GM23338 (cell line): Measurements from ENCODE around the gene ANO1. TPM values are rescaled to one million over a fixed set of nuclear protein-coding genes. Genes with fewer than 3 reads are reported as not detected.

Experiments
- ATAC-seq: fragments of 200-7000 bp; cut with Tn5 transposase; 3 replicates; pipeline ENCODE4 v1.9.1; 2020
- DNase-seq: peaks from one replicate; pipeline ENCODE4 v3.0.0-alpha.2; 2015; ENCODE audit warnings: low spot score
- H2AFZ ChIP-seq: fragments of 200-600 bp; sonication (generic); 2 replicates; pipeline ENCODE4 v1.8.0; 2016; ENCODE audit warnings: antibody characterized with exemption, mild to moderate bottlenecking, moderate library complexity
- H3F3A ChIP-seq: fragments of 200-600 bp; sonication (generic); replicated peaks from 2 replicates; pipeline ENCODE4 v1.8.0; 2017; ENCODE audit warnings: antibody characterized with exemption, mixed run types, low read depth
- H3K27ac ChIP-seq: fragments of 200-600 bp; sonication (generic); 2 replicates; pipeline ENCODE4 v1.6.1; 2016; ENCODE audit warnings: low read depth
- H3K27me3 ChIP-seq: fragments of 200-600 bp; sonication (generic); 2 replicates; pipeline ENCODE4 v1.8.0; 2016; ENCODE audit warnings: mild to moderate bottlenecking, mixed run types, moderate library complexity; ENCODE audit not compliant: insufficient read depth
- H3K36me3 ChIP-seq: fragments of 200-600 bp; sonication (generic); 2 replicates; pipeline ENCODE4 v1.8.0; 2016; ENCODE audit warnings: mild to moderate bottlenecking; ENCODE audit not compliant: insufficient read depth
- H3K4me1 ChIP-seq: fragments of 200-600 bp; sonication (generic); 2 replicates; pipeline ENCODE4 v1.8.0; 2016; ENCODE audit warnings: mild to moderate bottlenecking, moderate library complexity; ENCODE audit not compliant: insufficient read depth
- H3K4me2 ChIP-seq: fragments of 200-600 bp; sonication (generic); 2 replicates; pipeline ENCODE4 v1.7.1; 2017; ENCODE audit warnings: mixed run types
- H3K4me3 ChIP-seq: fragments of 200-600 bp; sonication (generic); 2 replicates; pipeline ENCODE4 v1.6.1; 2016; ENCODE audit warnings: mixed run types
- H3K79me2 ChIP-seq: fragments of 200-600 bp; sonication (generic); replicated peaks from 2 replicates; pipeline ENCODE4 v1.8.0; 2017; ENCODE audit warnings: mild to moderate bottlenecking; ENCODE audit not compliant: insufficient read depth
- H3K9me2 ChIP-seq: fragments of 200-600 bp; sonication (generic); 2 replicates; pipeline ENCODE4 v1.8.0; 2017; ENCODE audit not compliant: insufficient read depth
- H4K20me1 ChIP-seq: fragments of 200-600 bp; sonication (generic); replicated peaks from 2 replicates; pipeline ENCODE4 v1.8.0; 2017; ENCODE audit warnings: mild to moderate bottlenecking; ENCODE audit not compliant: insufficient read depth
- H3K27ac Mint-ChIP-seq: 2 replicates; pipeline ENCODE4 v1.8.0; 2020; ENCODE audit warnings: inconsistent platforms, mild to moderate bottlenecking, moderate library complexity, mixed read lengths
- H3K27me3 Mint-ChIP-seq: 3 replicates; pipeline ENCODE4 v1.8.0; 2022; ENCODE audit warnings: low read depth, mild to moderate bottlenecking, moderate library complexity, mixed read lengths, inconsistent platforms; ENCODE audit not compliant: insufficient read depth, poor library complexity
- H3K36me3 Mint-ChIP-seq: 3 replicates; pipeline ENCODE4 v1.8.0; 2021; ENCODE audit warnings: low read depth, mild to moderate bottlenecking, inconsistent platforms, moderate library complexity, mixed read lengths
- H3K4me1 Mint-ChIP-seq: 3 replicates; pipeline ENCODE4 v1.8.0; 2020; ENCODE audit warnings: mild to moderate bottlenecking, inconsistent platforms, mixed read lengths
- H3K4me3 Mint-ChIP-seq: 3 replicates; pipeline ENCODE4 v1.8.0; 2021; ENCODE audit warnings: moderate library complexity, mild to moderate bottlenecking, inconsistent platforms, mixed read lengths
- H3K9me3 Mint-ChIP-seq: 3 replicates; pipeline ENCODE4 v1.8.0; 2020; ENCODE audit warnings: moderate library complexity, mild to moderate bottlenecking, inconsistent platforms, mixed read lengths
- CREB1 ChIP-seq: fragments of 250-450 bp; sonication (Bioruptor Pico); IDR thresholded peaks from 2 replicates; pipeline ENCODE4 v1.5.0; 2020; ENCODE audit warnings: low read depth, mild to moderate bottlenecking, moderate library complexity
- JUNB ChIP-seq: IDR thresholded peaks from one replicate; pipeline ENCODE4 v1.6.1; 2016; ENCODE audit warnings: antibody characterized with exemption; ENCODE audit not compliant: unreplicated experiment
- STAT1 ChIP-seq: IDR thresholded peaks from one replicate; pipeline ENCODE4 v1.6.1; 2016; ENCODE audit warnings: antibody characterized with exemption; ENCODE audit not compliant: unreplicated experiment
- ZNF114 ChIP-seq: fragments of 250-450 bp; sonication (Bioruptor Pico); IDR thresholded peaks from 2 replicates; pipeline ENCODE4 v1.5.0; 2020; ENCODE audit warnings: mild to moderate bottlenecking, moderate library complexity
- polyA plus RNA-seq: library from polyadenylated mRNA; unstranded; fragments of >200 nt; fragmentation: Nextera tagmentation; extraction: Ambion mirVana; gene quantifications from 2 replicates; pipeline ENCODE4 v1.2.1, GENCODE V29; 2016
- total RNA-seq: library from RNA; depleted of rRNA; stranded (reverse); fragments of >200 nt; shearing (Covaris generic); gene quantifications from 2 replicates; pipeline ENCODE4 v1.2.3, GENCODE V29; 2014
- TF ChIP-seq, protein P1 (sequence below), 2 experiments: fragments of 200-600 bp in 1 of 2; sonication (generic) in 1 of 2; conservative IDR thresholded peaks; 2 replicates each; pipeline versions ENCODE4 v1.5.1 to v1.6.1; 2016 to 2017; ENCODE audit warnings: antibody characterized with exemption in 2 of 2, low read depth in 2 of 2, mild to moderate bottlenecking in 2 of 2, moderate library complexity in 1 of 2
- TF ChIP-seq, protein P2 (sequence below): IDR thresholded peaks from one replicate; pipeline ENCODE4 v1.6.1; 2018; ENCODE audit warnings: antibody characterized with exemption; ENCODE audit not compliant: unreplicated experiment
- TF ChIP-seq, protein P3 (sequence below): fragments of 250-450 bp; sonication (Bioruptor Pico); IDR thresholded peaks from 2 replicates; pipeline ENCODE4 v1.5.0; 2020; ENCODE audit warnings: mild to moderate bottlenecking, moderate library complexity

ANO1 gene
- total and polyA plus RNA-seq, 2 experiments from 2014 or later = 1.4 to 3.4 TPM

DNA sequence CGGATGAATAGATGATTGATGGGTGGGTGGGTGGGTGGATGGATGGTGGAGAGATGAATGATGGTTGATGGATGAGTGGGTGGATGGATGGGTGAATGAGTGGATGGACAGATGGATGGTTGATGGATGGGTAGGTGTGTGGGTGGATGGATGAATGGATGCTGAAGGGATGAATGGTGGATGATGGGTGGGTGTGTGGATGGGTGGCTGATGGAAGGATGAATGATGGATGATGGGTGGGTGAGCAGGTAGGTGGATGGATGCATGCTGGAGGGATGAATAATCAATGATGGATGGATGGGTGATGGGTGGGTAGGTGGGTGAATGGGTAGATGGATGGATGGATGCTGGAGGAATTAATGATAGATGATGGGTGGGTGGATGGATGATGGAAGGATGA, 40.5 kb downstream of the ANO1 start (continued):
- TF ChIP-seq, protein P1, sequence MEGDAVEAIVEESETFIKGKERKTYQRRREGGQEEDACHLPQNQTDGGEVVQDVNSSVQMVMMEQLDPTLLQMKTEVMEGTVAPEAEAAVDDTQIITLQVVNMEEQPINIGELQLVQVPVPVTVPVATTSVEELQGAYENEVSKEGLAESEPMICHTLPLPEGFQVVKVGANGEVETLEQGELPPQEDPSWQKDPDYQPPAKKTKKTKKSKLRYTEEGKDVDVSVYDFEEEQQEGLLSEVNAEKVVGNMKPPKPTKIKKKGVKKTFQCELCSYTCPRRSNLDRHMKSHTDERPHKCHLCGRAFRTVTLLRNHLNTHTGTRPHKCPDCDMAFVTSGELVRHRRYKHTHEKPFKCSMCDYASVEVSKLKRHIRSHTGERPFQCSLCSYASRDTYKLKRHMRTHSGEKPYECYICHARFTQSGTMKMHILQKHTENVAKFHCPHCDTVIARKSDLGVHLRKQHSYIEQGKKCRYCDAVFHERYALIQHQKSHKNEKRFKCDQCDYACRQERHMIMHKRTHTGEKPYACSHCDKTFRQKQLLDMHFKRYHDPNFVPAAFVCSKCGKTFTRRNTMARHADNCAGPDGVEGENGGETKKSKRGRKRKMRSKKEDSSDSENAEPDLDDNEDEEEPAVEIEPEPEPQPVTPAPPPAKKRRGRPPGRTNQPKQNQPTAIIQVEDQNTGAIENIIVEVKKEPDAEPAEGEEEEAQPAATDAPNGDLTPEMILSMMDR (conservative IDR thresholded peaks at IDR 0.05; ENCODE audit: low read depth in 2 of 2) = no peak
- no peak for TF ChIP-seq JUNB
- TF ChIP-seq CREB1 (CRISPR knock-in tag) = no peak
- no peak for TF ChIP-seq STAT1
- TF ChIP-seq, protein P2, sequence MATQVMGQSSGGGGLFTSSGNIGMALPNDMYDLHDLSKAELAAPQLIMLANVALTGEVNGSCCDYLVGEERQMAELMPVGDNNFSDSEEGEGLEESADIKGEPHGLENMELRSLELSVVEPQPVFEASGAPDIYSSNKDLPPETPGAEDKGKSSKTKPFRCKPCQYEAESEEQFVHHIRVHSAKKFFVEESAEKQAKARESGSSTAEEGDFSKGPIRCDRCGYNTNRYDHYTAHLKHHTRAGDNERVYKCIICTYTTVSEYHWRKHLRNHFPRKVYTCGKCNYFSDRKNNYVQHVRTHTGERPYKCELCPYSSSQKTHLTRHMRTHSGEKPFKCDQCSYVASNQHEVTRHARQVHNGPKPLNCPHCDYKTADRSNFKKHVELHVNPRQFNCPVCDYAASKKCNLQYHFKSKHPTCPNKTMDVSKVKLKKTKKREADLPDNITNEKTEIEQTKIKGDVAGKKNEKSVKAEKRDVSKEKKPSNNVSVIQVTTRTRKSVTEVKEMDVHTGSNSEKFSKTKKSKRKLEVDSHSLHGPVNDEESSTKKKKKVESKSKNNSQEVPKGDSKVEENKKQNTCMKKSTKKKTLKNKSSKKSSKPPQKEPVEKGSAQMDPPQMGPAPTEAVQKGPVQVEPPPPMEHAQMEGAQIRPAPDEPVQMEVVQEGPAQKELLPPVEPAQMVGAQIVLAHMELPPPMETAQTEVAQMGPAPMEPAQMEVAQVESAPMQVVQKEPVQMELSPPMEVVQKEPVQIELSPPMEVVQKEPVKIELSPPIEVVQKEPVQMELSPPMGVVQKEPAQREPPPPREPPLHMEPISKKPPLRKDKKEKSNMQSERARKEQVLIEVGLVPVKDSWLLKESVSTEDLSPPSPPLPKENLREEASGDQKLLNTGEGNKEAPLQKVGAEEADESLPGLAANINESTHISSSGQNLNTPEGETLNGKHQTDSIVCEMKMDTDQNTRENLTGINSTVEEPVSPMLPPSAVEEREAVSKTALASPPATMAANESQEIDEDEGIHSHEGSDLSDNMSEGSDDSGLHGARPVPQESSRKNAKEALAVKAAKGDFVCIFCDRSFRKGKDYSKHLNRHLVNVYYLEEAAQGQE = no peak
- TF ChIP-seq ZNF114 = no peak

DNA sequence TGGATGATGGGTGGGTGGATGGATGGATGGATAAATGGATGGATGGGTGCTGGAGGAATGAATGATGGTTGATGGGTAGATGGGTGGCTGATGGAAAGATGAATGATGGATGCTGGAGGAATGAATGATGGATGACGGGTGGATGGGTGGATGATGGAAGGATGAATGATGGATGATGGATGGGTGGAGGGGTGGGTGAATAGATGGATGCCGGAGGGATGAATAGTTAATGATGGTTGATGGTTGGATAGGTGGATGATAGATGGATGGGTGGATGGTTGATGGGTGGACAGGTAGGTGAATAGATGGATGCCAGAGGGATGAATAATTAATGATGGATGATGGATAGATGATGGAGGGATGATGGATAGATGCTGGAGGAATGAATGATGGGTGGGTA, 41.4 kb downstream of the ANO1 start:
- H3K27ac Mint-ChIP-seq = no peak overlapping the region
- no peaks in the 10 kb centered on the region for H3K27me3 ChIP-seq
- no peak overlapping the region for H2AFZ ChIP-seq
- no peaks in the 10 kb centered on the region for H3F3A ChIP-seq
- H3K9me2 ChIP-seq = no peaks in the 10 kb centered on the region
- H3K4me1 ChIP-seq = no peaks in the 10 kb centered on the region; the same call in 1 of the 2 replicates
- no peaks in the 10 kb centered on the region for H3K36me3 ChIP-seq
- no peak for ATAC-seq
- no peak overlapping the region for H3K4me3 ChIP-seq
- DNase-seq = no peak
- H3K4me2 ChIP-seq = no peak overlapping the region
- H3K27me3 Mint-ChIP-seq = peaks cover 19% of the 10 kb centered on the region
- no peak overlapping the region for H3K4me3 Mint-ChIP-seq
- H3K36me3 Mint-ChIP-seq = no peaks in the 10 kb centered on the region; the same call in 2 of the 3 replicates
- H3K9me3 Mint-ChIP-seq = peaks cover 12% of the 10 kb centered on the region
- H3K4me1 Mint-ChIP-seq = peaks cover 10% of the 10 kb centered on the region
- no peak overlapping the region for H3K27ac ChIP-seq
- H3K79me2 ChIP-seq = no peaks in the 10 kb centered on the region
- no peaks in the 10 kb centered on the region for H4K20me1 ChIP-seq
- TF ChIP-seq CREB1 (CRISPR knock-in tag) = no peak
- TF ChIP-seq, protein P1 (conservative IDR thresholded peaks at IDR 0.05; ENCODE audit: low read depth in 2 of 2) = no peak
- no peak for TF ChIP-seq STAT1
- TF ChIP-seq, protein P3, sequence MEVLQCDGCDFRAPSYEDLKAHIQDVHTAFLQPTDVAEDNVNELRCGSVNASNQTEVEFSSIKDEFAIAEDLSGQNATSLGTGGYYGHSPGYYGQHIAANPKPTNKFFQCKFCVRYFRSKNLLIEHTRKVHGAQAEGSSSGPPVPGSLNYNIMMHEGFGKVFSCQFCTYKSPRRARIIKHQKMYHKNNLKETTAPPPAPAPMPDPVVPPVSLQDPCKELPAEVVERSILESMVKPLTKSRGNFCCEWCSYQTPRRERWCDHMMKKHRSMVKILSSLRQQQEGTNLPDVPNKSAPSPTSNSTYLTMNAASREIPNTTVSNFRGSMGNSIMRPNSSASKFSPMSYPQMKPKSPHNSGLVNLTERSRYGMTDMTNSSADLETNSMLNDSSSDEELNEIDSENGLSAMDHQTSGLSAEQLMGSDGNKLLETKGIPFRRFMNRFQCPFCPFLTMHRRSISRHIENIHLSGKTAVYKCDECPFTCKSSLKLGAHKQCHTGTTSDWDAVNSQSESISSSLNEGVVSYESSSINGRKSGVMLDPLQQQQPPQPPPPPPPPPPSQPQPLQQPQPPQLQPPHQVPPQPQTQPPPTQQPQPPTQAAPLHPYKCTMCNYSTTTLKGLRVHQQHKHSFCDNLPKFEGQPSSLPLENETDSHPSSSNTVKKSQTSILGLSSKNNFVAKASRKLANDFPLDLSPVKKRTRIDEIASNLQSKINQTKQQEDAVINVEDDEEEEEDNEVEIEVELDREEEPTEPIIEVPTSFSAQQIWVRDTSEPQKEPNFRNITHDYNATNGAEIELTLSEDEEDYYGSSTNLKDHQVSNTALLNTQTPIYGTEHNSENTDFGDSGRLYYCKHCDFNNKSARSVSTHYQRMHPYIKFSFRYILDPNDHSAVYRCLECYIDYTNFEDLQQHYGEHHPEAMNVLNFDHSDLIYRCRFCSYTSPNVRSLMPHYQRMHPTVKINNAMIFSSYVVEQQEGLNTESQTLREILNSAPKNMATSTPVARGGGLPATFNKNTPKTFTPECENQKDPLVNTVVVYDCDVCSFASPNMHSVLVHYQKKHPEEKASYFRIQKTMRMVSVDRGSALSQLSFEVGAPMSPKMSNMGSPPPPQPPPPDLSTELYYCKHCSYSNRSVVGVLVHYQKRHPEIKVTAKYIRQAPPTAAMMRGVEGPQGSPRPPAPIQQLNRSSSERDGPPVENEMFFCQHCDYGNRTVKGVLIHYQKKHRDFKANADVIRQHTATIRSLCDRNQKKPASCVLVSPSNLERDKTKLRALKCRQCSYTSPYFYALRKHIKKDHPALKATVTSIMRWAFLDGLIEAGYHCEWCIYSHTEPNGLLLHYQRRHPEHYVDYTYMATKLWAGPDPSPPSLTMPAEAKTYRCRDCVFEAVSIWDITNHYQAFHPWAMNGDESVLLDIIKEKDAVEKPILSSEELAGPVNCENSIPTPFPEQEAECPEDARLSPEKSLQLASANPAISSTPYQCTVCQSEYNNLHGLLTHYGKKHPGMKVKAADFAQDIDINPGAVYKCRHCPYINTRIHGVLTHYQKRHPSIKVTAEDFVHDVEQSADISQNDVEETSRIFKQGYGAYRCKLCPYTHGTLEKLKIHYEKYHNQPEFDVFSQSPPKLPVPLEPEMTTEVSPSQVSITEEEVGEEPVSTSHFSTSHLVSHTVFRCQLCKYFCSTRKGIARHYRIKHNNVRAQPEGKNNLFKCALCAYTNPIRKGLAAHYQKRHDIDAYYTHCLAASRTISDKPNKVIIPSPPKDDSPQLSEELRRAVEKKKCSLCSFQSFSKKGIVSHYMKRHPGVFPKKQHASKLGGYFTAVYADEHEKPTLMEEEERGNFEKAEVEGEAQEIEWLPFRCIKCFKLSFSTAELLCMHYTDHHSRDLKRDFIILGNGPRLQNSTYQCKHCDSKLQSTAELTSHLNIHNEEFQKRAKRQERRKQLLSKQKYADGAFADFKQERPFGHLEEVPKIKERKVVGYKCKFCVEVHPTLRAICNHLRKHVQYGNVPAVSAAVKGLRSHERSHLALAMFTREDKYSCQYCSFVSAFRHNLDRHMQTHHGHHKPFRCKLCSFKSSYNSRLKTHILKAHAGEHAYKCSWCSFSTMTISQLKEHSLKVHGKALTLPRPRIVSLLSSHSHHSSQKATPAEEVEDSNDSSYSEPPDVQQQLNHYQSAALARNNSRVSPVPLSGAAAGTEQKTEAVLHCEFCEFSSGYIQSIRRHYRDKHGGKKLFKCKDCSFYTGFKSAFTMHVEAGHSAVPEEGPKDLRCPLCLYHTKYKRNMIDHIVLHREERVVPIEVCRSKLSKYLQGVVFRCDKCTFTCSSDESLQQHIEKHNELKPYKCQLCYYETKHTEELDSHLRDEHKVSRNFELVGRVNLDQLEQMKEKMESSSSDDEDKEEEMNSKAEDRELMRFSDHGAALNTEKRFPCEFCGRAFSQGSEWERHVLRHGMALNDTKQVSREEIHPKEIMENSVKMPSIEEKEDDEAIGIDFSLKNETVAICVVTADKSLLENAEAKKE (CRISPR knock-in tag) = no peak
